ENCODE measurements around the gene PLXNB2. TPM values are rescaled to one million over a fixed set of nuclear protein-coding genes. Genes with fewer than 3 reads are reported as not detected.

PLXNB2 gene
- 179 TPM for total RNA-seq (2013)
- polyA plus RNA-seq (100 to 1,000 TPM in 1 of 3 donors, 10 to 100 TPM in 2; 38.2 to 368 (median 70.5) TPM), polyA minus RNA-seq (274 and 385 TPM in 2 replicates), total RNA-seq (145 to 584 (median 351) reads per million in 11 experiments)

- WGBS (ENCODE audit: insufficient coverage): under 1% methylated on average over 85 of the region's 105 CpGs
- Histone ChIP-seq H3K9ac (ENCODE audit: insufficient read depth, low read length, poor library complexity, severe bottlenecking) (peak within 1 kb of the TSS; percentile 94), H2AFZ (ENCODE audit: insufficient read depth, low read depth, low read length, poor library complexity, severe bottlenecking) (no peak within 1 kb of the TSS), H3K79me2 (ENCODE audit: insufficient read depth, low read length) (peaks cover 50% of the 10 kb centered on the region), H4K20me1 (ENCODE audit: insufficient read depth, low read length) (peaks cover 47% of the 10 kb centered on the region), H3K36me3 (replicated peaks in 1 of 2; ENCODE audit: control insufficient read depth in 1 of 2, insufficient read depth in 2 of 2, low read length in 2 of 2) (peaks cover 0 to 10% of the 10 kb centered on the region in 2 donors), H3K4me3 (replicated peaks in 1 of 3; ENCODE audit: low read depth in 2 of 3, low read length in 3 of 3) (peak within 1 kb of the TSS; percentile 90 to 100 (median 92)), H3K27ac (ENCODE audit: low read depth in 1 of 2, low read length in 2 of 2) (peak within 1 kb of the TSS; percentile 97 to 100), H3K4me1 (ENCODE audit: control insufficient read depth in 1 of 2, insufficient read depth in 2 of 2, low read length in 2 of 2) (peaks cover 57 to 62% of the 10 kb centered on the region in 2 donors), H3K4me2 (replicated peaks; ENCODE audit: extremely low read depth, low read length, poor library complexity, severe bottlenecking) (peak within 1 kb of the TSS; percentile 93), H3K27me3 (ENCODE audit: control insufficient read depth in 2 of 2, insufficient read depth in 2 of 2, low read length in 2 of 2) (no peaks in the 10 kb centered on the region), H3K9me3 (replicated peaks in 1 of 2; ENCODE audit: control insufficient read depth in 1 of 2, insufficient read depth in 1 of 2, low read length in 2 of 2) (no peaks in the 10 kb centered on the region)
- H3K27ac Mint-ChIP-seq: peak within 1 kb of the TSS; percentile 95 to 100 (median 99)
- peak; percentile 63 to 71 (median 71) for DNase-seq
- peaks cover 0 to 20% of the 10 kb centered on the region in 2 donors for H3K36me3 Mint-ChIP-seq
- H3K27me3 Mint-ChIP-seq (ENCODE audit: low read depth in 3 of 3): peaks cover 2% of the 10 kb centered on the region in 3 donors
- intact Hi-C loops (cut with micrococcal nuclease): loop anchor here in 1 of 2 donors (10.0 kb wide), 1 partner anchor 342 kb away; the partner anchor contains the start of gene PIM3
- H3K4me1 Mint-ChIP-seq: peaks cover 49% of the 10 kb centered on the region
- no peak for TF ChIP-seq CTCF (IDR thresholded peaks at IDR 0.05)
- peaks cover 0 to 2% (median 0%) of the 10 kb centered on the region in 7 donors for H3K9me3 Mint-ChIP-seq
- peak within 1 kb of the TSS; percentile 96 for H3K4me3 Mint-ChIP-seq
These were observed at the start of gene PLXNB2 for GRCh38 chr22:50306753-50307749. TSS of gene PLXNB2 (minus strand) at chr22:50307646. CDS start at chr22:50290584, 17,062 bp downstream.

- Histone ChIP-seq H3K27me3 (ENCODE audit: control insufficient read depth in 2 of 2, insufficient read depth in 2 of 2, low read length in 2 of 2) (no peaks in the 10 kb centered on the region), H3K36me3 (replicated peaks in 1 of 2; ENCODE audit: control insufficient read depth in 1 of 2, insufficient read depth in 2 of 2, low read length in 2 of 2) (peaks cover 21 to 48% of the 10 kb centered on the region in 2 donors), H3K79me2 (ENCODE audit: insufficient read depth, low read length) (peaks cover 83% of the 10 kb centered on the region), H4K20me1 (ENCODE audit: insufficient read depth, low read length) (peaks cover 90% of the 10 kb centered on the region), H3K9me3 (replicated peaks in 1 of 2; ENCODE audit: control insufficient read depth in 1 of 2, insufficient read depth in 1 of 2, low read length in 2 of 2) (no peaks in the 10 kb centered on the region), H3K4me3 (replicated peaks in 1 of 3; ENCODE audit: low read depth in 2 of 3, low read length in 3 of 3) (no peak overlapping the region), H3K4me1 (ENCODE audit: control insufficient read depth in 1 of 2, insufficient read depth in 2 of 2, low read length in 2 of 2) (no peaks in the 10 kb centered on the region), H2AFZ (ENCODE audit: insufficient read depth, low read depth, low read length, poor library complexity, severe bottlenecking) (no peak overlapping the region), H3K27ac (ENCODE audit: low read depth in 1 of 2, low read length in 2 of 2) (no peak overlapping the region), H3K9ac (ENCODE audit: insufficient read depth, low read length, poor library complexity, severe bottlenecking) (no peak overlapping the region), H3K4me2 (replicated peaks; ENCODE audit: extremely low read depth, low read length, poor library complexity, severe bottlenecking) (no peak overlapping the region)
- peaks cover 0 to 2% (median 0%) of the 10 kb centered on the region in 7 donors for H3K9me3 Mint-ChIP-seq
- no peak for TF ChIP-seq CTCF (IDR thresholded peaks at IDR 0.05)
- H3K36me3 Mint-ChIP-seq: peaks cover 36 to 54% of the 10 kb centered on the region in 2 donors
- no peaks in the 10 kb centered on the region for H3K27me3 Mint-ChIP-seq (ENCODE audit: low read depth in 3 of 3)
- WGBS (ENCODE audit: insufficient coverage): no CpG with 5 or more reads among the region's 1 CpG
- DNase-seq: no peak
- H3K4me1 Mint-ChIP-seq: peaks cover 3% of the 10 kb centered on the region
- no peak overlapping the region for H3K4me3 Mint-ChIP-seq
- peak overlapping the region in 1 of 7 donors; percentile 78 for H3K27ac Mint-ChIP-seq
- intact Hi-C loops (cut with micrococcal nuclease): loop anchor here in 1 of 2 donors (10.0 kb wide), 1 partner anchor 138 kb away; no protein-coding TSS in a partner anchor
These were observed 49.8 kb upstream of the PLXNB2 start for GRCh38 chr22:50357222-50357621.
